A549 treated with Mapracorat at 1 μM for 4 hours (cell line): Measurements from ENCODE around the gene OR1A2. TPM values are rescaled to one million over a fixed set of nuclear protein-coding genes. Genes with fewer than 3 reads are reported as not detected.

Experiments used
- total RNA-seq: library from RNA; stranded (reverse); fragments of 200-300 nt; extraction: Qiagen RNA extraction; gene quantifications from 5 replicates; pipeline ENCODE4 v1.2.3, GENCODE V29; 2022

OR1A2 gene, protein sequence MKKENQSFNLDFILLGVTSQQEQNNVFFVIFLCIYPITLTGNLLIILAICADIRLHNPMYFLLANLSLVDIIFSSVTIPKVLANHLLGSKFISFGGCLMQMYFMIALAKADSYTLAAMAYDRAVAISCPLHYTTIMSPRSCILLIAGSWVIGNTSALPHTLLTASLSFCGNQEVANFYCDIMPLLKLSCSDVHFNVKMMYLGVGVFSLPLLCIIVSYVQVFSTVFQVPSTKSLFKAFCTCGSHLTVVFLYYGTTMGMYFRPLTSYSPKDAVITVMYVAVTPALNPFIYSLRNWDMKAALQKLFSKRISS
- not detected in 5 replicates for total RNA-seq

DNA sequence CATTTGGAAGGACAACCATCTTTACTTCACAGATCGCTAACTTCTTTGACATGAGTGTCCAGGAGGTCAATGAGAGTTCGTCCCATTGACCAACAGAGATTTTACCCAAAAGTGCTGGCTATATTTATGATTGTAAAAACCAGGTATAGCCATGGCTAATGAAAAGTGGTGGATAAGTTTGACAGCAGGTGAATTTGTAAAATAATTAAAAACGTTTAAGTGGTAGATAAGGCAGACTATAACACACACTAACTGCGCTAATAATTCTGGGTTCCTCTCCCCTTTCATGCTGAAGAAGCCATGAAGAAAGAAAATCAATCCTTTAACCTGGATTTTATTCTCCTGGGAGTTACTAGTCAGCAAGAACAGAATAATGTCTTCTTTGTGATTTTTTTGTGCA is at the start of gene OR1A2:
Gene OR1A2, plus strand, starts transcription at position 301 of the 400 bp plus-strand sequence. Its CDS starts 0 bp downstream, at position 301.

DNA sequence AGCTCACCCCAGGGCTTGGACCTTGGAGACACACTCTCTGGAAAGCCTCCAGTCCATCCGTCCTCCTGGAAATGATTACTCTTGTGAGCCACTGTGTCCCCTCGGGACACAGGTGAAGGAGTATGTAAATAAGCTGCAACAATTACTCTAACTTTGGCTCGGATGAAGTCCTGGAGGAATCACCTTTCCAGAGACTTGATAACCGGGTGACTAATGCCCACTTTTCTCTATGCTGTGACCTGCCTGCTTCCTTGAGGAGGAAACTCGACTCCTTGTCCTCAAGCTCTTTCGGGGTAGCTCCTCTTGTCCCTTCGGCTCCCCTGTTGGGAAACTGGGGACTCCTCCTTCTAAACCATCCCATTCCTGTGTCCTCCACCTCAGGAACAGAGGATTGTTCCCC is 10.0 kb downstream of the OR1A2 start, which contains the start of gene OR1A1:
Gene OR1A1, plus strand, starts transcription at position 301 of the 400 bp plus-strand sequence. CDS start 7,954 bp downstream, outside the sequence.

Other genes starting within 250 kb of the OR1A2 start
- not detected in 5 replicates for gene OR1D5, start 133.9 kb upstream of the OR1A2 start, total RNA-seq
- gene OR1D2, start 93.1 kb upstream of the OR1A2 start, total RNA-seq, result not detected in 5 replicates
- not detected in 5 replicates for gene OR1G1, start 70.0 kb upstream of the OR1A2 start, total RNA-seq
- gene OR1A1, start 10.1 kb downstream of the OR1A2 start, total RNA-seq, result not detected in 5 replicates
- not detected in 5 replicates for gene OR3A1, start 100.8 kb downstream of the OR1A2 start, total RNA-seq
- gene OR3A2, start 188.8 kb downstream of the OR1A2 start, total RNA-seq, result not detected in 5 replicates
- not detected in 5 replicates for gene OR1E1, start 200.9 kb downstream of the OR1A2 start, total RNA-seq
- not detected in 5 replicates for gene OR3A3, start 213.9 kb downstream of the OR1A2 start, total RNA-seq
- not detected in 5 replicates for gene OR1E2, start 236.3 kb downstream of the OR1A2 start, total RNA-seq